ENCODE results near the gene BRF1.

The BRF1 gene

GRCh38 chr14:105226198-105226597, 74.6 kb downstream of the BRF1 start:
- no peak for DNase-seq (ENCODE audit: low spot score)

GRCh38 chr14:105224845-105225570, 75.8 kb downstream of the BRF1 start:
- DNase-seq (ENCODE audit: low spot score): no peak

DNA sequence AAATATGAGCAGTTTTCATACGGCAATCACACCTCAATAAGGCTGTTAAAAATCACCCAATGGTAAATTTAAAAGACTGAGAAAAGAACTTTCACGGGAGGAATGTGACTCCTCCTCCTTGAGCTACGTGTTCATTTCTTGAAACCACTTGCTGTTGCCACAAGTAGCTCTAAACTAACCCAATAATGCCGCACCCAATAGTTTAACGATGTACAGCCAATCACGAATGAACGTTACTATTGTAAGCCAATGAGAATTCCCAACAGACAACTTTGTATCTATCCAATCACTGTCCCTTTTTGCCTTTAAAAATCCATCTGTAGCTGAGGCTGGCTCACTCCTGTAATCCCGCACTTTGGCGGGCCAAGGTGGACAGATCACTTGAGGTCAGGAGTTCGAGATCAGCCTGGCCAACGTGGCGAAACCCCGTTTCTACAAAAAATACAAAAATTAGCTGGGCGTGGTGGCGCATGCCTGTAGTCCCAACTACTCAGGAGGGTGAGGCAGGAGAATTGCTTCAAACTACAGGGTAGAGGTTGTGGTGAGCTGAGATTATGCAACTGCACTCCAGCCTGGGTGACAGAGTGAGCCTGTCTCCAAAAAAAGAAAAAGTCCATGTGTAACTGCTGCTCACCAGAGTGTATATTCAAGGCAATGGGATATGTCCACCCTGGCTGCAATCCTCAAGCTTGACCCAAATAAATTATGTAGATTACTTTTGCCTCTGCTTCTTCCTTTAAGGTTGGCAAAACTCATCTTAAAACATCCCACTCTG, 76.8 kb downstream of the BRF1 start:
- no peak for DNase-seq (ENCODE audit: low spot score)

DNA sequence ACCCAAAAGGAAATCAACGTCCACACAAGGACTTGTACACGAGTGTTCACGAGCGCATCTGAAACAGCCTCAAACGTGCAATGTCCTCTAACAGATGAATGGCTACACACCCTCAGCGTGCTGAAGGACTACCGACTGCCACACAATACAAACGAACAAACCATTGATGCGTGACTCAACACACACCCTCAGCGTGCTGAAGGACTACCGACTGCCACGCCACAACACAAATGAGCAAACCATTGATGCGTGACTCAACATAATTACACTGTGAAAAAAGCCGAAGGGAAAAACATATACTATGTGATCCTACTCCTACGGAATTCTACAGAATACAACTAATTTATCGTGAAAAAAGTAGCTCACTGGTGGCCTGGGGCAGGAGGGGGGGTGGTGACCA, 77.5 kb downstream of the BRF1 start:
- no peak for DNase-seq (ENCODE audit: low spot score)

DNA sequence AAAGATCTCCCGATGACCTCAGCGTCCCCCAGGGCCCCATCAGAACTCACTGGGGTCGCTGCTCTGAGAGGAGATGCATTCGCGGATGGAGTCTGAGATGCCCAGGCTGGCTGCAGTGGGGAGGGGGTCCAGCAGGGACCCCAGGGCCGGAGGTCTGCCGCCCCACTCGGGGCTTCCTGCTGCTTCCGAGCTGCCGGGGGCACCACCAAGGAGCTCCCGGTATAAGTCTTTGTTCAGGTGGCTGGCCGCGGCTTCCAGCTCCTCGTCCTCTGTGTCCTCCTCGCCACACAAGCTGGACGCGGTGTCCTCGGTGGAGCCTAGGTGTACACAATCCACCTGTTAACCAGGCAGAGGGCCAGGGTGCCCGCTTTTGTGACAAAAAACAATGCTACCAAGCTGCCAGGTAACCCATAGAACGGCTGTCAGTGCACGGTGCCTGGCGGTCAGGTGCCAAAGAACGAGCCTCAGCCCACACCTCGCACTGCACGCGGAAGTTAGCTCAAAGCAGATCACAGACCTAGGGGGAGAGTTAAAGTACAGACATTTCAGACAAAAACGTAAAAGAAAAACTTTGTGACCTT, 79.1 kb downstream of the BRF1 start:
- DNase-seq (ENCODE audit: low spot score): no peak

GRCh38 chr14:105220699-105221597, 79.9 kb downstream of the BRF1 start:
- DNase-seq (ENCODE audit: low spot score): no peak

DNA sequence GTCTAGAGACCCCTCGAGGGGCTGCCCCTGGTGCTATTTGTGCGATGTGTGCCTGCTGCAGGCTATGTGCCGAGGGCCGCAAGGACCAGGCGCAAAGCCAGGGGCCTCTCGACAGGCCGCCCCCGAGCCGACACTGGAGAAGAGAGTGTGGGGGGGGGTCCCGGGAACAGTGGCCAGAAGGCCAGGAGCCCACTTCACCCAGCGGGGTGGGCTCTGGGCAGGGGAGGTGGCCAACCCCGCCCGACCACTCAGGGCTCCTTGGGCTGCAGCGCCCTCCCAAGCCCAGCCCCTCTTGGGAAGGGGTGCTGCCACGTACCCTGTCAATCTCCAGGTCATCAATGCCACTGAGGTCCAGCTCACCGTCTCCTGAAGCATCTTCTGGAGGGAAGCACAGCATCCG, 81.0 kb downstream of the BRF1 start:
- DNase-seq (ENCODE audit: low spot score): no peak

DNA sequence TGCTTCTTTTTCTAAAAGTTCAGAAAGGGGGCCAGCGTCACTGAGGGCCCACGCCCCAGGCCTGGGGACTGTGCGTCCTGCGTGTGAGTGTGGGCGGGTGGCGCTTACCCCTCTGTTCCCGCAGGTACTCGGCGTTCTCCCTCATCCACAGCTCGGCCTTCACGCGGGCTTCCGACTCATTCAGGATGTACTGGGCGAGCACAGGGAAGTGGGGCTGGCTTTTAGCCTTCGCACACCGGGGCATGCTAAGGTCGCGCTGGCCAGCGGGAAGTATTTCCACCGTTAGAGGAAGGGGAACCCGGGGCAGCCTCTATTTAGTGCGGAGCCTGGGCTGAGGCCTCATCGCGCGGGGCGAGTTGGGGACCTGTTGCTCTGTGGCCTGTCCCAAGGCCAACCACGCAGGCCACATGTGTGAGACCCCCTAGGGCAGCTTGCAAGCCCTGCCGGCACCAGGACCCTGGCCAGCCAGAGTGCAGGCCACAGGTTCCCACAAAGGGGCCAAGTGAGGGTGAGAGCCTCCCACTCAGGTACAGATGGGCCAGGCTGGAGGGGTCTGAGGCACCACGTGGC, 81.7 kb downstream of the BRF1 start:
- DNase-seq (ENCODE audit: low spot score): no peak

DNA sequence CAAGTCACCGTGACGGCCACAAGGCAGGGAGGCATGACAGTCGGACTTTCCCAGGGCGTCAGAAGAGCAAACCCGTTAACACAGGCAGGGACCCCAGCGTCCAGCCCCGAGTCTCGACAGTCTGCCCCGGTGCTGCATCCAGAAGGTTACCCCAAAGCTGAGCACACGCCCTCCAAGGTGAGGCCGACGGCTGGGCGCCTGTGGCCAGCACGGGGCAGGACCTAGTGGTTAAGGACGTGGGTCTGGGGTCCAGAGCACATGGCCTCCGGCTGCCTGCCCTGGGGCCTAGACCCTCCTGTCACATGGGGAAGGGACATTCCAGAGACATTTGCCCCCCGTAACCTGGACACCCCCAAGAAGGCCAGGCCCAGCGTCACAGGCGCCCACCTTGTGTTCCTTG, 82.2 kb downstream of the BRF1 start:
- DNase-seq (ENCODE audit: low spot score): no peak

- no peak for DNase-seq (ENCODE audit: low spot score)
Measured at GRCh38 chr14:105217774-105218173, 83.0 kb downstream of the BRF1 start.

GRCh38 chr14:105216490-105217247, 84.1 kb downstream of the BRF1 start:
- DNase-seq (ENCODE audit: low spot score): no peak

DNA sequence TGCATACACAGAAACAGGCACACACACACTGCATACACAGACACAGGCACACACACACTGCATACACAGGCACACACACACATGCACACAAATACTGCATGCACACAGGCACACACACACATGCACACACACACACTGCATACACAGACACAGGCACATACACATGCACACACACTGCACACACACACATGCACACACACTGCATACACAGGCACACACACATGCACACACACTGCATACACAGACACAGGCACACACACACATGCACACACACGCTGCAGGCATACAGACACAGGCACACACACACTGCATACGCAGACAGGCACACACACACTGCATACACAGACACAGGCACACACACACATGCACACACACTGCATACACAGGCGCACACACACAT, 85.2 kb downstream of the BRF1 start:
- DNase-seq (ENCODE audit: low spot score): no peak

DNA sequence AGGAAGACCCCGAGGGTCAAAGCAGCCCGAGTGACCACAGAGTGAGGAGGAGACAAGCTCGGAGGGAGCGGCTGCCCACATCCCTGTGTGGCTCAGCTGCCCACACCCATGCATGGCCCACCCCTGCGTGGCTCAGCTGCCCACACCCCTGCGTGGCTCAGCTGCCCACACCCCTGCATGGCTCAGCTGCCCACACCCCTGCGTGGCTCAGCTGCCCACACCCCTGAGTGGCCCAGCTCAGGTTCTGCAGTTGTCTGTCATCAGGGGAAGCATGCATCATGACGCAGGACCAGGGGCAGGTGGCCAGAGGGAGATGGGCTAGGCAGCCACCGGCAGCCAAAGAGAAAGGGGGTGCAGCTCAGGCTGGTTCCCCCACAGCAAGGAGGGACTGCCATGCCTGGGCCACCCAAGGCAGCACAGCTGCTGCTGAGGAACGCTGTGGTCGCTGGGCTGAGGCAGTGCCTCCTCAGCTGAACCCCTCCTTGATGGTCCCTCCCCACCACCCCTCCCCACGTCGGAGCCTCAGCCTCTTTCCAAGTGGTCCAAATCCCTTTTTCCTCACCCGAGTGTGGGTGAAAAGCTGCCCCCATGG, 86.4 kb downstream of the BRF1 start:
- no peak for DNase-seq (ENCODE audit: low spot score)

DNA sequence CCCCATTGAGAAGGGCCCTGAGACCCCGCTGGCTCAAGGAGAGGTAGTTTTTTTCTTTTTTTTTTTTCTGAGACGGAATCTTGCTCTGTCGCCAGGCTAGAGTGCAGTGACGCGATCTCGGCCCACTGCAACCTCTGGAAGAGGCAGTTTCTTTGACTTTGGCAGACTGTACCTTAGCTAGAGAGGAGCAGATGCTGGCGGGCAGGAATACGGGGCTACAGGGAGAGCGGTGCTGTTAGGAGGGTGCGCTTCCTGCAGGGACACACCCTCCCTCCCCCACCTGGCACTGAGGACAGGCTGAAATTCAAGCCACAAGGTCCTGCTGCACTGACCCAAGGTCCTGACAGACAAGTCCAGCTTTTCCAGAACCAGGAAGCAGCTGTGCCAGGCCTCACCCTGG, 87.4 kb downstream of the BRF1 start:
- no peak for DNase-seq (ENCODE audit: low spot score)

DNA sequence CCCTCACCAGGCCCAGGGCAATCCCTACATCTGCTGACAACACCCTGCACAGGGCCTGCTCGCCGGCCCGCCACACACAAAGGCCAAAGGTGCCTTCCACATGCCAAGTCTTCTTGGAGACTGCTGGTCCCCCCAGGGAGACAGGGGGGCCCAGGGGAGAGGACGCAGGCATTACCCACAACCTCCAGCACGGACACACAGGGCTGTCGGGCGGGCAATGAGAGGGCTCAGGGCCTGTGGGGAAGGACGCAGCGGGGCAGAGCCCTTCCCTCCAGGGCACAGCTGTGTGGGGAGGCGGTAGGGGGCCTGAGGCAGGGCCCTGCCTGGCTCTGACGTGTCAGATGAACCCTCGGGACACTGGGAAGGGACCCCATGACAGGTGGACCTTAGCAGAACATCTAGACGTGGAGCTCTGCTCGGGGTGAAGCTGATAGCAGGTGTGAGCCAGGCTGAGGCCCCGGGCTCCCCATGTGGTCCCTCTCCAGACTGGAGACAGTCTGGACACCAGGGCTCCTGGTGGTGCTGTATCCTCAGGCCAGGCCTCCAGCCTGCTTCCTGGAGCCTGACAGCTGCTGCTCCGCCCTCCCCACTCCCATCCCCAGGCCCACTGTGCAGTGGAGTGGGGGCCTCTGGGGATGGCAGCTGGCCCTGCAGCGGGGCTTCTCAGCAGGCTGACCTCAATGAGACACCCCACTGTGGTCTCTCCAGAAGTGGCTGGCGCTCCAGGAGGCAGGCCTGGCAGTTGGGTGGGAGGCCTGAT, 88.1 kb downstream of the BRF1 start:
- DNase-seq (ENCODE audit: low spot score): no peak

DNA sequence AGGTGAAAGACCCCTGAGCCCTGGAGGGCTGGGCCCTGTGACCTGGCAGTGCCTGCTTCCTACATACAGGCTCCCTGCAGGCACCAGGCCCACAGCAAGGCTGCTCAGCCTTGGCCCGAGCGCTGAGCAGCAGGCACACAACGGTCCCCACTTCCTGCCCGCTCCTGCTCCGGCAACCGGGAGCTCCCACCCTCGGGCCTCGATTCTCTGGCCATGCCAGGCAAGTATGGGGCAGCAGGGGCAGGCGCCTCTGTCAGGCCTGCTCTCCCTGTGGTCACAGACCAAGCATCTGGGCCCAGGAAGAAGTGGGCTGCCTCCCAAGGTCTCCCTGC, 89.1 kb downstream of the BRF1 start:
- DNase-seq (ENCODE audit: low spot score): no peak

- no peak for DNase-seq (ENCODE audit: low spot score)
Measured at GRCh38 chr14:105211086-105211757, 89.6 kb downstream of the BRF1 start.

GRCh38 chr14:105210266-105211025, 90.4 kb downstream of the BRF1 start:
- DNase-seq (ENCODE audit: low spot score): no peak

DNA sequence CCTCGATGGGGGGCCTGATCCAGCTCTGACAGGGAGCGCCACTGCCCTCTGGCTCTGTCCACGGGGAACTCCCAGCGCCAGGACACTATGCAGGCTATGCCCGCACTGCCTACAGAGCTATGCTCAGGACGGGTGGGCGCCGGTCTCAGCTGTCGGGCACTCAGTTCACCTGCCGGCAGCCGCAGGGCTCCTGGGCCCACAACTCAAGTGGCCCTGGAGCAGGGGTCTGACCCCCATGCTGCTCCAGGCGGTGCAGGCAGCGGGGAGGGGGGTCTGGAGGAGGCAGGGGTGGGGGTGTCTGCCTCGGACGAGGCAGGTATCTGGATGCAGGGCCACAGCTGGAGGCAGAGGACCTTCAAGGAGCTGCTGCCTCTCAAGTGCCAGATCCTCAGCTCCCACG, 91.2 kb downstream of the BRF1 start:
- DNase-seq (ENCODE audit: low spot score): no peak
